Keratinocyte (primary cell): ENCODE data around the gene MYO16.

Experiments
- EZH2 ChIP-seq: IDR thresholded peaks from one replicate; pipeline ENCODE4 v1.6.1; 2012; ENCODE audit warnings: inconsistent platforms, mild to moderate bottlenecking, low read length, moderate library complexity
- TF ChIP-seq, protein P1 (sequence below), 3 experiments: IDR thresholded peaks in 1 of 3; conservative IDR thresholded peaks in 1 of 3; optimal IDR thresholded peaks in 1 of 3; 2 replicates in 2 of 3; 3 replicates in 1 of 3; pipeline versions ENCODE3 to v1.5.1; 2011; ENCODE audit warnings: low read length in 3 of 3, mild to moderate bottlenecking in 3 of 3, moderate library complexity in 2 of 3, control low read depth in 1 of 3, inconsistent platforms in 1 of 3; ENCODE audit not compliant: insufficient read depth in 2 of 3; ENCODE audit errors: extremely low read depth in 1 of 3

DNA sequence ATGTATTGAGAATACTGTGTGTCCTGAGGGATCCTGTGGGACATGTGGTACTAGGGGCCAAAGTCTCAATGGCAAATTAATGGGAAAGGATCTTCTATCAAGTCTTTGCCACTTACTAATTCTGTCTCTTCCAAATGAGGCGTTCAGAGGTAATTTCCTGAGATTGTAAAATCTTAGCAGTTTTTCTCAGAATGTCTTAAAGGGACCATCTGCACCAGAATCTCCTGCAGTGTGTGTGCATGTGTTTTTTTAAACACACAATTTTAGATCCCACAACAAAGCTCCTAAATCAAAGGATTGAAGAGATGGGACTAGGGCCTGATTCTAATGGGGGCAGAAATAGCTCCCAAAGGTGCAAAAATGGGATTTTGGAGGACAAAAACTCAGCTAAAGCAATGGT is 78.2 kb downstream of the MYO16 start:
- no peak for TF ChIP-seq EZH2
- TF ChIP-seq, protein P1, sequence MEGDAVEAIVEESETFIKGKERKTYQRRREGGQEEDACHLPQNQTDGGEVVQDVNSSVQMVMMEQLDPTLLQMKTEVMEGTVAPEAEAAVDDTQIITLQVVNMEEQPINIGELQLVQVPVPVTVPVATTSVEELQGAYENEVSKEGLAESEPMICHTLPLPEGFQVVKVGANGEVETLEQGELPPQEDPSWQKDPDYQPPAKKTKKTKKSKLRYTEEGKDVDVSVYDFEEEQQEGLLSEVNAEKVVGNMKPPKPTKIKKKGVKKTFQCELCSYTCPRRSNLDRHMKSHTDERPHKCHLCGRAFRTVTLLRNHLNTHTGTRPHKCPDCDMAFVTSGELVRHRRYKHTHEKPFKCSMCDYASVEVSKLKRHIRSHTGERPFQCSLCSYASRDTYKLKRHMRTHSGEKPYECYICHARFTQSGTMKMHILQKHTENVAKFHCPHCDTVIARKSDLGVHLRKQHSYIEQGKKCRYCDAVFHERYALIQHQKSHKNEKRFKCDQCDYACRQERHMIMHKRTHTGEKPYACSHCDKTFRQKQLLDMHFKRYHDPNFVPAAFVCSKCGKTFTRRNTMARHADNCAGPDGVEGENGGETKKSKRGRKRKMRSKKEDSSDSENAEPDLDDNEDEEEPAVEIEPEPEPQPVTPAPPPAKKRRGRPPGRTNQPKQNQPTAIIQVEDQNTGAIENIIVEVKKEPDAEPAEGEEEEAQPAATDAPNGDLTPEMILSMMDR (optimal IDR thresholded peaks at IDR 0.05 in 1 of 3, IDR thresholded peaks at IDR 0.05 in 1 of 3, conservative IDR thresholded peaks at IDR 0.05 in 1 of 3; ENCODE audit: extremely low read depth in 1 of 3, insufficient read depth in 2 of 3, low read length in 3 of 3), result no peak
